Measurements from ENCODE around the gene HSF4.

GRCh38 chr16:67202956-67203493 is 38.5 kb downstream of the HSF4 start:
- TF ChIP-seq POLR2AphosphoS5 (IDR thresholded peaks at IDR 0.05; ENCODE audit: low read depth, low read length) (no peak), CTCF (IDR thresholded peaks at IDR 0.05) (no peak), REST (IDR thresholded peaks at IDR 0.05; ENCODE audit: insufficient read depth in 1 of 2, low read depth in 2 of 2, low read length in 1 of 2) (no peak)

All from Panc1 (cell line).